GDM1 (cell line): ENCODE data around the gene PLEKHH2.
"Not testable (repeated sequence)": the region's sequence is repeated elsewhere in the genome, so short reads cannot be mapped to it uniquely, and the experiment has no call there.

ENCODE experiments used
- DNase-seq: peaks from one replicate; lab custom pipeline; 2025; lab: John Stamatoyannopoulos, UW

The PLEKHH2 gene

DNA sequence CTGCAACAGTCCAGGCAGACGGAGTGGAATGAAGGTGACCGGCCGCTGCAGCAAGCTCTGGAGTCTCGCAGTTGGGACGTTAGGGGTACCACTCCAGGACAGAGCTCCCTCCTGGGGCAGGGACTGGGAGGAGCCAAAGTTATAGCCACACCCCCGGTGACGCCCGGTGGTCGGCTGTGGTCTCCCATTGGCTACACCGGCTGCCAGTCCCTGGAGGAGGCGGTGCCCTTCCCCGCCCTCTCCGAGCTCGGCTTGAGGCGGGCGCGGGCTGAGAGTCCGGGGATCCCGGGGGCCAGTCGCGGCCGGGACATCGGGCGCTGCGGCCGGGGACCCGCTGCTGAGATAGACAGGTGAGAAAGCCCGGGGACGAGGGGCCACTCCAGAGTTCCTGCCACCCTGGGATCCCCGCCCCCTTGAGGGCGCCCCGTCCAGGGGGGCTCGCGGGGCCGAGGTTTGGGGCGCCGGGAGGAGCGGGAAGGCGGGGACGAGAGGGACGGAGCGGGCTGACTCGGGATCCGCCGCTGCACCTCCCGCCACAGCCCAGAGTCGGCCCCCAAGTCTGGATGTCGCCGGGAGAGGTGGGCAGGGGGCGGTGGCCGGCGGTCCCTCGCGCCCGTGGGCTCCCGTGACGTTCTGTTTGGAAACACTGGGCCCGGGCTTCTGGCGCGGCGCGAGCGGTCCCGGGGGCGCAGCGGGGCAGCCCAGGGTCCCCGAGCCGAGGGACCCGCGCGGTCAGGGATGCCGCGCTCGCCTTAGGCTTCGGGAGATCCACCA, at the start of gene PLEKHH2:
Gene PLEKHH2 (plus strand): TSS at position 231 of the 774 bp plus-strand sequence. CDS start 7,414 bp downstream, outside the sequence.
- peak; percentile 51 for DNase-seq

DNA sequence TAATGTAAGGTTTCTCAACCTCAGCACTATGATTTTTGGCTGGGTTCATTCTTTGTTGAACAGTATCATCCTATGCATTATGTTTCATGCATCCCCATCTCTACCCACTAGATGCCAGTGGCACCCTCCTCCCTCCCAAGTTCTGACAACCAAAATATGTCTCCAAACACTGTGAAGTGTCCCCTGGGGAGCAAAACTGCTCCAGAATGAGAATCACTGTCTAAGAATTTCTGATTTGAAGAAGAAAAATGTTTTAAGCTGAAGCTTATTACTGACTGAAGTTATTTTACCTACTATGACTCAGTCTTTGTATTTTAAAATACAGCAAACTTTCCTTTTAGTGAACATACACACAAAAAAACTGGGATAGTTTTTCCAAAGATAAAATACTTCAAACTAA, 44.6 kb upstream of the PLEKHH2 start:
- DNase-seq: no peak

DNA sequence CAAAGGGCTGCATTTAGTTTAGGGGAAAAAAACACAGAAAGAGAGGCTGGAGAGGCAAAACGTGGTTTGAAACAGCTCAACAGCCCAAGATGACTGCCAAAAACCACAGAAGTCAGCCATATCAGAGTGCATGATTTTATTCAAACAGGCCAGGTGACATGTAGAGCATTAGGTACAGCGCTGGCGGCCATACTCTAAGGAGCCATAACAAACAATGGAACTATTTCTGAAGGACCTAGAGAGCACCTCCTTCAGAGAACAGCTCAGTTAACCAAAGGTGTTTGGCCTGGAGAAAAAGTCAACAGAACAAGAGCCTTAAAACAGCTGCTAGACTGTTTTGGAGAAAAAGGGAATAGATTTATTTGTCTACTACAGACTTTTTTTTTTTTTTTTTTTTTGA, 43.8 kb upstream of the PLEKHH2 start:
- no peak for DNase-seq

DNA sequence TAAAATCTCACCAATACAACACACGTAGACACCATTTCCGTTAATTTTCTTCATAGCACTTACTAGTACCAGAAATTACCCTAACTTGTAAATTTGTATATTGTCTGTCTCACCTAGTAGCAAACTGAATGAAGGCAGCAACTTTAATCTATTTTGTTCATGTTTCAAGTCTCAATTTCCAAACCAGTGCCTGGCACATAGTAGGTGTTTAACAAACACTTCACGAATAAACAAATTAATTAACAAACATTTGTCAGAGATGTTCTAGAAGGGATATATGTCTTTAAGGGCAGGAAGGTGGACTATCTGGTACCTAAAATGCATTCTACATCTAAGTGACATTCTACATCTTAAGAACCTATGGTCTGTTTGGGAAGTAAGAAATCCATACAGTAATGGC, 42.2 kb upstream of the PLEKHH2 start:
- no peak for DNase-seq

DNA sequence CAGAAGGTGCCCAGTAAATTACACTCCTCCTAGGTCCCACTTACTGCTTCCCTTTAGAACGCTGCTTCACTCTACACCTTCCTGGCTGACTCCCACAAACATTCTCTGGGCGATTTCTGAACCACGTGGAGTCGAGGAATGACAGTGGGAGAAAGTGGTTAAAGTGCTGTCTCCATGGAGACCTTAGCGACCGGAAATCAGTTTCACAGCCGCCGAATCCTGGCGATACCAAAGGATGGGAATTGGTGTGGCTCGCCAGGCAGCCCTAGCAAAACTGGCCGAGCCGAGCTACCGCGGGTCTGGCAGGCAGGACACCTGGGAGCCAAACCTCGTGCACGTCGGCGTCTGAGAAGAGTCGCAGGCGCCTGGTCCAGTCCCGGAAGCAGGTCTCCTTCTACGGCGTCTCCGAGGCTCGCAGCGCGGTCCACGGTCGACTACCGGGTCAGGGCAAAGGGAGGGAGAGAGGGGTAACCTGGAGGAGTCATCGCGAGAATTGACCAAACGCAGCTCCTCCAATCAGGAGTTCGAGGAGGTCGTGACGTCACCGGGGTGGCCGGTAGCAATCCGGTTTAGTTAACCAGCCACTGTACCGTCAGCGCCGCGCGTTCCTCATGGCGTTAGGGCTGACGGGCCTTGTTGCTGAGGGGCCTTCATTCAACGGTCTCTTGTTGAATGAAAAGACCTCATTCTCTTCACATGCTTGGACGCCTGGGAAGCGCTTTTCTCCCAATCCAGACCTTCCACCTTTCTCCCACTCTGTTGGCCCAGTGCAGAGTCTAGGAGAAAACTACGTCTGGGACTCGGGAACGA, 41.3 kb upstream of the PLEKHH2 start, which contains the start of gene THADA:
Gene THADA (minus strand): TSS at position 436 of the 810 bp plus-strand sequence. CDS start 3,646 bp downstream, outside the sequence.
- DNase-seq: peak; percentile 98

DNA sequence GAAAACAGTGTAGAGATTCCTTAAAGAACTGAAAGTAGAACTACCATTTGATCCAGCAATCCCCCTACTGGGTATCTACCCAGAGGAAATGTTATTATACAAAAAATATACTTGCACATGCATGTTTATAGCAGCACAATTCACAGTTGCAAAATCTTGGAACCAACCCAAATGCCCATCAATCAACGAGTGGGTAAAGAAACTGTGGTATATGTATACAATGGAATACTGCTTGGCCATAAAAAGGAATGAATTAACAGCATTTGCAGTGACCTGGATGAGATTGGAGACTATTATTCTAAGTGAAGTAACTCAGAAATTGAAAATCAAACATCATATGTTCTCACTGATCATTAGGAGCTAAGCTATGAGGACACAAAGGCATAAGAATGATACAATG, 36.5 kb upstream of the PLEKHH2 start:
- not testable (repeated sequence) for DNase-seq

DNA sequence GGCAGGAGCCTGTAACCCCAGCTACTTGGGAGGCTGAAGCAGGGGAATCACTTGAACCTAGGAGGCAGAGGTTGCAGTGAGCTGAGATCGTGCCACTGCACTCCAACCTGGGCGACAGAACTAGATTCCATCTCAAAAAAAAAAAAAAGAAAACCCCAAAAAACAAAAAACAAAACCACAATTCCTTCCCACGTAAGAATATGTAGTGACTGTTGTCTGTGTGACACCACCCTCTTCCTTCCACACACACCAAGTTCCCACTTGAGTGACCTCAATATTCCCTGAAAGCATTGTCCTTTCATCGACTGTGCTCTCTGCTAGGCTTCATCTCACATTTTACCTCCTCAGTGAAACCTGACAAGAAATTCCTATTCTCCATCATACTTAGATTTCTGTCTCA, 32.4 kb upstream of the PLEKHH2 start:
- no peak for DNase-seq

DNA sequence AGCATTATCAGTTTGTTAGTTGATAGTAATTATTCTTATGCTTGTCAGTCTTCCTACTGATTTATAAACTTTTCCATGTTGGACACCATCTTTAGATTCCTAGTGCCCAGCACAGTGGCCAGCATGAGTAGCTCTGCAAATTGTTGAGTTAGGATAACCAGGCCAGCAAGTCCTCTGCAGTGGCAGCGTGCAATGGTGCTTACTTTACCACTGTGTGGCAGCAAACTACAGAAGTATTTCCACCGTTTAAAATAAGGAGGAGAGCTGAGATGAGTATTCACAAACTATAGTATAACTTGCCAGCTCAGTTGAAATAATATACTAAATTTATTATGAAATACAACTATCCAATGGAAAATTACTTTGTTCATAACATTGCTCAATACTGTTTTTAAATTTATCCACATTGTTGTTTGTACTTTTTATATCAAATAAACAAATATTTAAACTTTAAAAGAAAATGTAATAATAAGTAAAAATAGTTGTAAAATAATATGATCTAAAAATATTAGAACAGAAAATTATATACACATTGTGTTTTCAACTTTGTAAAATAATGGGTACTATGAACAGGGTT, 31.9 kb upstream of the PLEKHH2 start:
- DNase-seq: peak; percentile 11

DNA sequence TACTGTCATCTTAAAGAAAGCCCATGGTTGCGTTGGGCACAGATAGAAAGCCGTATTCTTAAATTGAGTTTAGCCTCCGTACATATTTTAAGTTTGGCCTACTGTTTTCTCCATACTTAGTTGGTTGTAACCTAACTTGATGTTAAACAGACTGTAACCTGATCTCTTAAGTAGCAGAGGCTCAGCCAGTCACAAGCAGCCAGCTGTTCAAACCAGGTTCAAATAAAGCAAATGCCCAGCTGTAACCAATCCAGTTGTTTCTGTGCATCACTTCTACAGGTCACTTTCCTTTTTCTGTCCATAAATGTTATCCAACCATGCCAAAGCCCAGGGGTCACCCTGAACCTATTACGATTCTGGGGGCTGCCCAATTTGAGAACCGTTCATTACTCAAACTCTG, 31.2 kb upstream of the PLEKHH2 start:
- DNase-seq: no peak

DNA sequence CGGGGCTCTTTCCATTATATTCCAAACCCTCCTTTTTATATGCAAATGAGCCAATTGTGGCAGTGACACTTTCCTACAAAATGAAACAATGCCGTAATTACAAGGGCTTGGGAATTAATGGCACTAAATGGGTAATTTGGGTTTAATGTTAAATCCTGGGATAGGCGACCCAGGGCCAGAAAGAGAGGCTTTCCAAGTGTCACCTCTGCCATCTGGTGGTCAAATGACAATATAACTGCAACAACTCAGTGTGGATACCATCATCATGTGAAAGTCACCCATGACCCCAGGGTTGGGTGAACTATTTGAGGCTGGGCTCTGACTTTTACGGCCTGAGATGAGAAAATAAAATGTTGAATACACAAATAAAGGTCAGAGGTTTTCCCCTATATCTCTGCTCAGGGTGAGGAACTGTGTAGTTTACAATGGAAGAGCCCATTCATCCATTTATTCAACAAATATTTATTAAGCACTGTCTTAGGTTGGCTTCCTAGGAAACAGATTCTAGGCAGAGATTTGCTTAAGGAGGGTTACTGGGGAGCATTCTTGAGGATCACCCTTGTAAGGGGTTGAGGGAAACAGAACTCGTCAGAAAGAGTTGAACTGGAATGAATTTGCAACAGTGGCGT, 27.7 kb upstream of the PLEKHH2 start:
- DNase-seq: peak; percentile 6

DNA sequence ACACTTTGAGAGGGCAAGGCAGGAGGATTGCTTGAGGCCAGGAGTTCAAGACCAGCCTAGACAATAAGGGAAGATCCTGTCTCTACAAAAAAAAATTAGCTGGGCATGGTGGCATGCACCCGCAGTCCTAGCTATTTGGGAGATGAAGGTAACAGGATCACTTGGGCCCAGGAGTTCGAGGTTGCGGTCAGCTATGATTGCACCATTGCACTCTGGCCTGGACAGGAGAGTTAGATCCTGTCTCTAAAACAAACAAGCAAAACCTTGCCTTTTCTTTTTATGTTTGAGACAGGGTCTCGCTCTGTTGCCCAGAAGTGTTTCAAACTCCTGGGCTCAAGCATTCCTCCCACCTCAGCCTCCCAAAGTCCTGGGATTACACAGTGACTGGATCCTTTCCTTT, 26.7 kb upstream of the PLEKHH2 start:
- DNase-seq: no peak

DNA sequence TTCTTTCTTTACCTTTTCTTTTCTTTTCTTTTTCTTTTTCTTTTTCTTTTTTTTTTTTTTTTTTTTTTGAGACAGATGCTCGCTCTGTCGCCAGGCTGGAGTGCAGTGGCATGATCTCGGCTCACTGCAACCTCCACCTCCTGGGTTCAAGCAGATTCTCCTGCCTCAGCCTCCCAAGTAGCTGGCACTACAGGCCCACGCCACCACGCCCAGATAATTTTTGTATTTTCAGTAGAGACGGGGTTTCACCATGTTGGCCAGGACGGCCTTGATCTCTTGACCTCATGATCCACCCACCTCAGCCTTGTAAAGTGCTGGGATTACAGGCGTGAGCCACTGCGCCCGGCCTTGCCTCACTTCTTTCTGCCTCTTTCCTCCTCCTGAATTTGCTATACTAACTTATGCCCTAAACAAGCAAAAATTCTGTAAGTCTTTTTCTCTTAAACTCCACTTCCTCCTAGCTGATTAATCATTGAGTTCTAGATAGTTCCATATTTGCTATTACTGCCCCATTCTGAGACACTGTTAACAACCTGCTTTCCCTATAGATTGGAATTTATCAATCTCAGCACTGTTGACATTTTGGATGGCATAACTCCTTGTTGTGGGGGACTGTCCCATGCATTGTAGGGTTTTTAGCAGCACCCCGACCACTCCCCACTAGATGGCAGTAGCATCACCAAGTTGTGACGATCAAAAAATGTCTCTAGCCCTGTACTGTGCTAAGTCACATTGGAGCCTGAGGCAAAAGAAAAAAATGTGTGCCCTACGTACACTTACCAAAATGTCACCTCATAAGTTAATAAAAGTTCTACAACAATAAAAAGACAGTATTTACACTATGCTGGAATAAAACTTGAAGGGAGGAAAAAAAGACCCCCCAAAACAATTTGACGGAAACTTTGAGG, 24.8 kb upstream of the PLEKHH2 start:
- peak; percentile 49 for DNase-seq

DNA sequence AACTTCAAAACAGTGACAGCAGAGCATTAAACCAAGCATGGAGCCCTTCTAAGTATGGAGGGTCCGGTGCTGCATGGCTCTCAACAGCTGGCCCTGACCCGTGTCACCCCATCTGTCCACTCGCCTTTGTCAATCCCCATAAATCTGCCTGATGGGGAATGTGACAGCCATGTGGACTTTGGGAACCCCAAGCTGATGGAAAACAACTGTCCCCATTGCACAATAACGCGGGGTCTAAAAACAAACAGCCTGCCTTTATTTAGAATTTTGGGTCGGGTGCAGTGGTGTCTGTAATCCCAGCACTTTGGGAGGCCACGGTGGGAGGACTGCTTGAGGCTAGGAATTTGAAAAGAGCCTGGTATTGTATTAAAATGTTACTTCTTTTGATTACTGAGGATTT, 24.1 kb upstream of the PLEKHH2 start:
- DNase-seq: no peak

DNA sequence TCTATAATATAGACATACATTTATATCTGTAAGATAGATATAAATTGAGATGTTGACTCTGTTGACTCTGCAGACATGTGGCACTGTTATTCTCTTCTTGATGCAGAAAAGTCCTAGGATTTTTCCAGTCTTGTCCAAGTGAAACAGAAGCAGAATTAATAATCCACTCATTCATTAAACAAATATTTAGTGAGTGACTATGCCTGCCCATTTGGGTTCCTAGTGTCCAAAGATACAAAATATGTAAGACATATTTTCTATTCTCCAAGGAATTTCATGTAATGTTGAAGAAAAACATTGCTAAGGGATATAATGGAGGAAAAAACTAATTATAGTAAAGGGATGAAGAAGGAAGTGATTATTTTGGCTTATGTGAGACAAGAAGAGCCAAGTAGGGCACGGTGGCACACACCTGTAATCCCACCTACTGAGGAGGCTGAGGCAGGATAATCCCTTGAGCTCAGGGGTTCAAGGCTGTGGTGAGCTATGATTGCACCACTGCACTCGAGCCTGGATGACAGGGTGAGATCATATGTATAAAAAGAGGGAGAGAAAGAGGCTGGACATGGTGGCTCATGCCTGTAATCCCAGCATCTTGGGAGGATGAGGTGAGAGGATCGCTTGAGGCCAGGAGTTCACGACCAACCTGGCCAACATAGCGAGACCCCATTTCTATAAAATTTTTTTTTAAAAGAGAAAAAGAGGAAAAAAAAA, 19.9 kb upstream of the PLEKHH2 start:
- DNase-seq: no peak

DNA sequence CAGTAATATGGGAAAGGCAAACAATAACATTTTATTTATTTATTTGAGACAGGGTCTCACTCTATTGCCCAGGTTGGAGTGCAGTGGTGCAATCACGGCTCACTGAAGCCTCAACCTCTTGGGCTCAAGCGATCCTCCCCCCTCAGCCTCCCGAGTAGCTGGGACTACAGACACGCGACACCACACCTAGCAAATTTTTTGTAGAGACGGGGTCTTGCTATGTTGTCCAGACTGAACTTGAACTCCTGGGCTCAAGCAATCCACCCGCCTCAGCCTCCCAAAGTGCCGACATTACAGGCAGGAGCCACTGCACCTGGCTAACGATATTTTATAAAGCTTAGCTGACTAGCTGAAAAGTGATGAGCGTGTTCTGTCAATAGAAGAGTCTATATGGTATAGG, 17.5 kb upstream of the PLEKHH2 start:
- DNase-seq: no peak

DNA sequence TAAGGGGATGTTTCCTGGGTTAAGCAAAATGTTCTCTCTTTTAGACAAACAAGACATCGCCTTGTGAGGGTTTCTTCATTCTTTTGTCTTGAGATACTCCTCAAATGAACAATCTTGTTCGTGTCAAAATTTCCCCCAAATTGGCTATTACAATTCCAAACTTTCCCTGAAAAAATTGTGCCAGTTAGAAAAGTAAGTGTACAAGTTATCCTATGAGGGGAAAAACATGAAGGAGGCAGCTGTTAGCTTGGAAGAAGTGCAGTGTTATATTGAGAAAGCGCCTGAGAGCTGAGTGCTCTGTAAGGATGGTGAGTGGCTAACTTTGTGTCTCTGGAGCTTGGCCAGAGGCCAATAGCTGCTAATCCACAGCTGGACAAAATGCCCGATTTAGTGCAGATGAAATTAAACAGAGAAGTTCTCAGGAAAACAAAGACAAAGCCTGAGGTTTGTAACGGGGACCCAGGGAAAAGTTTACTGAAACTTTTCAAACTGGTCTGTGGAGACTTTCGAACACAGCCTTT, 14.1 kb upstream of the PLEKHH2 start:
- no peak for DNase-seq

DNA sequence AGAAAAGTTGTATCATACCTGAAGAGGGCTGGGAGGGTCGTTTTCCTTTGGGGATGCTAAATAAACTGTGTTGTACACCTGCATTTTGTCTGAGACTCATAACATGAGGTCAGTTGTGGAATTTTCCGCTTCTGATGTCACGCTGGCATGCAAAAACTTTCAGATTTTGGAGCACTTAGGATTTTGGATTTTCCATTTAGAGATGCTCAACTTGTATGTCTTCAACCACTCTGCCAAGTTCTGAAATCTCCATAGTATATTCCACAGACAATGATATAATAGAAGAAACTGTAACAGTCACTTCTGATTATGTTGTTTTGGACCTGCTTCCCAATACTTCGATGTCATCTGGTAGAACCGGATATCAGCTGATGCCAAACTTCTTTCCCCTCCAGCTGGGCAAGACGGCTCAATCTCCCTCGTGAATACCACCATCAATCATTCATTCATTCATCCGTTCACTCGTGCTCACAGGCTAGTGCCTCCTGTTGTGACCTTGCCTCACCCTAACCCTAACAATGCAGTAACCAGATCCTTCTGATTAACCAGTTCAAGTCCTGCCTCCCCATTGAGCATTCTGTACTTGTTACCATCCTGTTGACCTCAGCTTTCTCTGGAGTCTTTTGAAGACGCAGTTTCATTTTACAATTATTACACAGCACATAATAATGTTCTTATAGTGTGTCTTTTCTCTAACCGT, 5.3 kb upstream of the PLEKHH2 start:
- DNase-seq: no peak

DNA sequence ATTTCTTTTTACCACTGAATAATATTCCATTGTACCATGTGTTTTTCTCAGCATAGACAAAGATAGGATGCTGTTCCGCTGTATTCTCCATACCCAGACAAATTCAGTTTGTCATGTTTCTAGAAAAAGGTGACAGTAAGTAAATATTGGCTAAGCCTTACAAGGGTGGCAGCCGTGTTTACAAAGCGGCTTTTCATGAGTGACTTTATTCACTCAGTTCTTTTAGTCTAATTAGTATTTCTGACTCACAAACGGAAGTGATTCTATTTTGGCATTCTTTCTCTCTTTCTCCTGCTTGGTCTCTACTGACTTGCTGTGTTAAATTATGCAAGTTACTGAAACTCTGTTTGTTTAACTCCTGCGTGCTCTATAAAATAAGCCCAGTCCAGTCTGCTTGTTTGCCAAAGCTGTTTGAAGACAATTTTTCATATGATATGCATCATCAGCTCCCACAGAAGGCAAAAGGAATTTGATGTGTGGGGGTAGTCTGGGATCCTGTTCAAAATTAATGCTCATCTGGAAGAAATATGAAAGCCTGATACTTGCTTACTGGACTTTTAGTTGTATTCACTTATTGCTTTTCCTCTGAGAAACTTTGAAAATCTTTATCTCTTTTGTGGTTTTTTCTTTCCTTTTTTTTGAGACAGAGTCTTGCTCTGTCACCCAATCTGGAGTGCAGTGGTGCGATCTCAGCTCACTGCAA, 2.3 kb upstream of the PLEKHH2 start:
- DNase-seq: no peak

DNA sequence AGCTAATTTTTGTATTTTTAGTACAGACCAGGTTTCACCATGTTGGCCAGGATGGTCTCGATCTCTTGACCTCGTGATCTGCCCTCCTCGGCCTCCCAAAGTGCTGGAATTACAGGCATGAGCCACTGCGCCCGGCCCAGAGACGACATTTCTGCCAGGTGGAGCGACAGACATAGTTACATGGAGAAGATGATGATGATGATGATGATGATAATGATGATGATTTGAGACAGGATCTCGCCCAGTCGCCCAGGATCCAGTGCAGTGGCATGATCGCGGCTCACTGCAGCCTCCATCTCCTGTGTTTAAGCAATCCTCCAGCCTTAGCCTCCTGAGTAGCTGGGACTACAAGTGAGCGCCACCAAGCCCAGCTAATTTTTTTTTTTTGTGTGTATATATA, 907 bp upstream of the PLEKHH2 start:
- DNase-seq: not testable (repeated sequence)
